Progenitor cell of endocrine pancreas (in vitro differentiated cells): Measurements from ENCODE around the gene ADAMTS2. TPM values are rescaled to one million over a fixed set of nuclear protein-coding genes. Genes with fewer than 3 reads are reported as not detected.

Source experiments
- DNase-seq: peaks from one replicate; pipeline ENCODE4 v3.0.0; 2021; ENCODE audit warnings: low spot score; ENCODE audit not compliant: unreplicated experiment
- H3K27ac Mint-ChIP-seq: 2 replicates; pipeline ENCODE4 v1.8.0; 2021; ENCODE audit warnings: mild to moderate bottlenecking, moderate library complexity, mixed read lengths
- H3K27me3 Mint-ChIP-seq: 2 replicates; pipeline ENCODE4 v1.8.0; 2021; ENCODE audit warnings: mixed read lengths
- H3K36me3 Mint-ChIP-seq: 2 replicates; pipeline ENCODE4 v1.8.0; 2022; ENCODE audit warnings: mixed read lengths; ENCODE audit not compliant: insufficient read depth
- H3K4me1 Mint-ChIP-seq: 2 replicates; pipeline ENCODE4 v1.8.0; 2021; ENCODE audit warnings: low read depth, mixed read lengths
- H3K4me3 Mint-ChIP-seq: 2 replicates; pipeline ENCODE4 v1.8.0; 2021; ENCODE audit warnings: low read depth, mild to moderate bottlenecking, moderate library complexity, mixed read lengths
- H3K9me3 Mint-ChIP-seq: 2 replicates; pipeline ENCODE4 v1.8.0; 2021; ENCODE audit warnings: low read depth, mixed read lengths
- CTCF ChIP-seq: fragments of 200-600 bp; sonication (generic); IDR thresholded peaks from one replicate; pipeline ENCODE4 v1.5.0; 2021; ENCODE audit warnings: antibody characterized with exemption, mild to moderate bottlenecking; ENCODE audit not compliant: unreplicated experiment
- total RNA-seq: library from RNA; stranded (reverse); gene quantifications from 2 replicates; pipeline ENCODE4 v1.2.1, GENCODE V29; 2021

The ADAMTS2 gene
- total RNA-seq, 1 donor from 2014 or later = 2.5 TPM

- no peak overlapping the region for H3K27ac Mint-ChIP-seq
- no peaks in the 10 kb centered on the region for H3K4me1 Mint-ChIP-seq
- no peak for DNase-seq
- H3K27me3 Mint-ChIP-seq = no peaks in the 10 kb centered on the region
- H3K9me3 Mint-ChIP-seq = no peaks in the 10 kb centered on the region
- H3K4me3 Mint-ChIP-seq = no peak overlapping the region
- no peaks in the 10 kb centered on the region for H3K36me3 Mint-ChIP-seq
- no peak for TF ChIP-seq CTCF
Observed at GRCh38 chr5:179297026-179297425, 48.2 kb downstream of the ADAMTS2 start.

- H3K27ac Mint-ChIP-seq = no peak overlapping the region
- no peaks in the 10 kb centered on the region for H3K36me3 Mint-ChIP-seq
- TF ChIP-seq CTCF = no peak
- H3K4me1 Mint-ChIP-seq = no peaks in the 10 kb centered on the region
- no peaks in the 10 kb centered on the region for H3K27me3 Mint-ChIP-seq
- H3K9me3 Mint-ChIP-seq = no peaks in the 10 kb centered on the region
- H3K4me3 Mint-ChIP-seq = no peak overlapping the region
- DNase-seq = no peak
Observed at GRCh38 chr5:179296150-179296821, 49.0 kb downstream of the ADAMTS2 start.

- Mint-ChIP-seq H3K36me3 (no peaks in the 10 kb centered on the region), H3K27me3 (no peaks in the 10 kb centered on the region), H3K9me3 (no peaks in the 10 kb centered on the region), H3K4me1 (no peaks in the 10 kb centered on the region), H3K27ac (no peak overlapping the region), H3K4me3 (no peak overlapping the region)
- no peak for TF ChIP-seq CTCF
- DNase-seq = no peak
Observed at GRCh38 chr5:179295778-179296149, 49.5 kb downstream of the ADAMTS2 start.

GRCh38 chr5:179294891-179295777 is 50.1 kb downstream of the ADAMTS2 start:
- Mint-ChIP-seq H3K36me3 (no peaks in the 10 kb centered on the region), H3K9me3 (no peaks in the 10 kb centered on the region), H3K4me3 (no peak overlapping the region), H3K27ac (no peak overlapping the region), H3K4me1 (no peaks in the 10 kb centered on the region), H3K27me3 (no peaks in the 10 kb centered on the region)
- DNase-seq = no peak
- TF ChIP-seq CTCF = no peak

- TF ChIP-seq CTCF = no peak
- Mint-ChIP-seq H3K9me3 (no peaks in the 10 kb centered on the region), H3K27ac (no peak overlapping the region), H3K4me3 (no peak overlapping the region), H3K36me3 (no peaks in the 10 kb centered on the region), H3K4me1 (no peaks in the 10 kb centered on the region), H3K27me3 (no peaks in the 10 kb centered on the region)
- DNase-seq = no peak
Observed at GRCh38 chr5:179294131-179294780, 51.0 kb downstream of the ADAMTS2 start.
